Renal cortical epithelial cell (primary cell): ENCODE measurements around the gene ASB2. TPM values are rescaled to one million over a fixed set of nuclear protein-coding genes. Genes with fewer than 3 reads are reported as not detected.
A peak's percentile ranks its signal among the peaks of the same experiment; 100 is the strongest.

Experiments used
- DNase-seq: peaks from one replicate; pipeline ENCODE4 v3.0.0-alpha.2; 2011; ENCODE audit warnings: low read depth
- total RNA-seq: library from RNA; depleted of rRNA; stranded (reverse); fragments of >200 nt; gene quantifications from 2 replicates; pipeline ENCODE4 v1.2.3, GENCODE V29; 2014

Gene ASB2
- total RNA-seq, 1 donor from 2014 or later = 0.05 TPM

DNA sequence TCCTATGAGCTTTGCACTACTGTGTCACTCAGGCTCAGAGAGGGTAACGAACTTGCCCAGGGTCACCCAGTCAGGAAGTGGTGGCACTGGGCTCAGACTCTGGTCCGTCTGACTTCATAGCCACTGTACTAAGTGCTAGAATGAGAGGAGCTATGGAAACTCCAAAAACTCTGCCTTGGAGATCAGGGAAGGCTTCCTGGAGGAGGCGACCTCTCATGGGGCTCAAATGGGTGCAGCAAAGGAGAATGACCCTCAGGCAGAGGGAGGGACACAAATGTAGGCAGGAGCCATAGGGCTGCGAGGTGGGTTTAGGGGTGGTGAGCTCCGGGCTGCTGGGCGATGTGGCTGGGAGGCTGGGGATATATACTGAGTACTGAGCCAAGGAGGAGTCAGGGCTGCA lies 23.9 kb upstream of the ASB2 start:
- DNase-seq = no peak

DNA sequence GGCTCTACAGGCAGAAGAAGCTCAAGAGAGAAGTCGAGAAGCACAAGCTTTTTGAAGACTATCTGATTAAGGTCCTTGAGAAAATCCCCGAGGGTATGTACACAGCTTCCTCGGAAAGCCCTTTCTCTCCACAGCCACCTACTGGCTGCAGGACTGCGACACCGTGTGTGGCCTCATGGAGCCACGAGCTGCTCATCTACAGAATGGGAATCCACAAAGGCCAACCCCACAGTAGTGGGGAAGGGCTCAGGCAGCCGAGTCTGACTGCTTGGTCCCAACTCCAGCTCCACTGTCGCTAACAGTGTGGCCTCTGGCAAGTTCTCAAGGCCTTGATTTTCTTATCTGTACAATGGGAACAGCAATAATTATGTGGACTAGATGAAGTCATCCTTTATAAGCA lies 23.2 kb upstream of the ASB2 start:
- no peak for DNase-seq

DNA sequence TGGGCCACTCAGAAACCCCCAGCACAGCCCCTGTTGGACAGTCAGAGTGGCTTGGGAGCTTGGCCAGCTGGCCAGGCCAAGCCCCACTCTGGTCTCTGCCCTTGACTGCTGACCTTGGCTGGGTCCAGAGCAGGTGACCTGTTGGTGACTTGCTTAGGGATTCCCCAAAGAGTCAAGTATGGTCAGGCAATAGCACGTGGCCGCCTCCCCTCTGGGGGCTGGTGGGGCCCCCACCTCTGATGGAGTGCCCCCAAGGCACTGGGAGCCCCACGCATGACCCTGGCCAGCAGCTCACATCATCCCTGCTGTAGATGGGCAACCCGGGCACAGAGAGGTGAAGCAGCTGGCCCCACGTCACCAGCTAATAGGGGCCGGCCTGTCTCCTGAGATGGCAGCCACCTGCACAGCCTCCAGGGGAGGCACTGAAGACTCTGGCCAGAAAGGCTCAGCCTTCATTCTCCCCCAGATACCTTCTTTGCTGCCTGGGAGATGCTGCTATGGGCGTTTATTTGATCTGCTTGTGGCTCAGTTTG lies 22.6 kb upstream of the ASB2 start:
- no peak for DNase-seq

DNA sequence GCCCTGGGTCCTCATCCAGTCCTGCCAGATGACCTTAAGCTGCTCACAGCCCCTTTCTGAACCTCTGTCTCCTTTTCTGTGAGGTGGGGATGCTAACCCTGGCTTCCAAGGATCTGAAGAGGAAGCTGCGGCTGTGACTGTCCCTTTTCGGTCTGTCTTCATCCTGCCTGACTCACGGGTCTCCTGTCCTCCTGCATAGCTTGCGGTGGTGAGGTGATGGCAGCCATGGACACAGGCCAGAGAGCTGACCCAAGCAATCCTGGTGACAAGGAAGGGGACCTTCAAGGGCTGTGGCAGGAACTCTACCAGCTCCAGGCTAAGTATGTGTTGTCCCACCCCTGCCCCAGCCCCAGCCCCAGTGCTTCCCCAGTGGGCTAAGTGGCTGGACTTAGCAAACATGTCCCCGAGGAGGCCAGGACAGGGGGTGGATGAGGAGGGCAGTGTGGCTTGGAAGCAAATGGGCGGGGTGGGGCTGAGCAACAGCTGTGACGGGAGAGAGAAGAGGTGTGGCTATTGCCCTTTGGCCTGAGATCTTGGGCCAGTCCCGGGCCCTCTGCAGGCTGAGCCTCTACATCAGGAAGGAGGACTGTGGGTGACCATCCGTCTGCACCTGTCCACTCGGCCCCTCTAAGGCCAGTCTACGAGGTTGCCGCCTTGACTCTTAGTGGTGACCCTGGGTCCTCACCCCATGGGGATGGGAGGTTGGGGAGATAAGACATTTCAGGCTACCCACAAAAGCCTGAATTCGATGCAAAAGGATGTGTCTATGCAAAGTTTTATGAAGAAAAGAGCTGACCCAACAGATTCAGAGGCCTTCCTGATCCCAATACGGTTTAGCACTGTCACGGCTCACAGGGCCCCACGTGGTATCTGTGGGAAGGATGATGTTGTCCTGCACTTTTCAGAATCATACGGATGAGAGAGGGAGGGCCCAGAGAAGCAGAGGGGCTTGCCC lies 21.8 kb upstream of the ASB2 start:
- DNase-seq = no peak

DNA sequence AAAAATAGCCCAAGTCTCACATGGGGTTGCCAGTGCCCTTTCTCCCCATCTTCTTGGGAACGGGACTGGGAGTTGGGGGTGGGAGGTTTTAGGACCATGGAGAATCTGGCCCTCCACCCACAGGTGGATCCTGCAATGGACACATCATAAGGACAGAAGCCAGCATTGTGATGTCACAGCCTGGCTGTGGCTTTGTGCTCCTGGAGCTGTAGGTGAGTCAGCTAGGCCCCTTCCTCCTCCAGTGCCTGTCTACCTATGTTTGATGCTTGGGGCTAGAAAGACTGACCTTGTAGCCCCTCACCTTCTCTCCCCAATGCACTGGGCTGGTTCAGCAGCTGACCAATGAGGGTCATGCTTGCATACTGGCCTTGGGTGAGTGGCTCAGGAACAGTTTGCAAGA lies 20.7 kb upstream of the ASB2 start, which contains the start of gene CCDC197:
TSS of gene CCDC197 (plus strand) at position 220 of the 400 bp plus-strand sequence. CDS start 831 bp downstream, outside the sequence.
- DNase-seq = no peak

DNA sequence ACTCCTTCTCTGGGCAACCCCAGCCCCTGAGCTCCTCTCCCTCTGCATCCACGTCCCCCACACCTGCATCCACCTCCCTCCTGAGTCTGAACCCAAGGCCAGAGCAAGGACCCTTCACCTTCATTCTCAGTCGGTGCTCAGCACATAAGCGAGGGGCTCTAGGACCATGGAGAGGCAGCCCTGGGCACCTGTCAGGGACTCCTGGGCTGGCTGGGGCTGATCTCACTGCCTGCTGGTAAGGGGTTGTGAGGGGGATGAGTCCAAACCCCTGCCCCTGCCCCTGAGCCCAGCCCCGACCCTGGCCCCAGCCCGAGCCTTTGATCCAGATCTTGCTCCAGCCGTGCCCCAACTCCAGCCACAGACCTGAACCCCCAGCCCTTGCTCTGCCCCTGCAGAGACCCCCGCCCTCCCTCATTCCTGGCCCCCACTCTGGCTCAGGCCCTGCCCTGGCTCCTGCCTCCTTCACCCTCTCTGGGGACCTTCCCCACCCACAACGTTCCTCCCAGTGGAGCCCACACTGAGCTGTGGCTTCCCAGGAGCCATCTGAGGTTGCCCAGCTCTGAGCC lies 19.8 kb upstream of the ASB2 start:
- no peak for DNase-seq

DNA sequence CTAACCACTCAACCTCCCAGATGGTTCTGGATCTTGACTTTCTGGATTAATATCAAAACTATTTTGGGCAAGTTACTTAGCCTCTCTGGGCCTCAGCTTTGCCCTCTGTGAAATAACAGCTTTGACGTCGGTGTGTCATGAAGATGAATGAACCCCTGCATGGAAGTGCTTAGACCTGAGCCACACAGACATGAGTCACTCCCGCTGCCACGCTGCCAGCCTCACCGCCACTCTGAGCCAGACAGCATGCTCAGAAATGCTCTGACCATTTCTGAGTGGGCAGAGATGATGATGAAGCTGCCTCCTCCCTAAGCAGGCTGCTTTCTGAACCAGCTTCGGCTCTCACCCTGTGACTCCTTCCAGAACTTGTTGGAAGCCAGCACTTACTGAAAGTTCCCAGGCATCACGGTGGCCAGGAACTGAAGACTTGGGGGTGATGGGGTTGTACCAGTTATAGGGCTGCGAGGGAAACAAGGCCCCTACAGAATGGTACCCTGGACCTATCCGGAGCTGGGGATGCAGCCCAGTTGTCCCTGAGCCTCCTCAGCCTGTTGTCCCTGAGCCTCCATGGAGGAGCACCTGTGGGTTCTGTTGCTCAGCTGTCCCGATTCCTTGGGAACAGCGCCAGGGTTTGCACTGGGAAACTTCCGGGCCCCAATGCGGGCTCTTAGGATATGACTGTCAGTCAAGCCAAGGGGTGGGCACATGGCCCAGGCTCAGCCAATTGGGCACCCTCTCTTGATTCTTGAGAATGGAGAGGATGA lies 18.7 kb upstream of the ASB2 start:
- DNase-seq = peak; percentile 88

GRCh38 chr14:93993382-93993781 lies 17.0 kb upstream of the ASB2 start:
- DNase-seq = no peak

- no peak for DNase-seq
Measured at GRCh38 chr14:93991649-93992048, 15.3 kb upstream of the ASB2 start.

GRCh38 chr14:93991212-93991611 lies 14.8 kb upstream of the ASB2 start:
- no peak for DNase-seq

- no peak for DNase-seq
Measured at GRCh38 chr14:93989939-93990338, 13.6 kb upstream of the ASB2 start.

GRCh38 chr14:93987815-93988476 lies 11.6 kb upstream of the ASB2 start:
- DNase-seq = no peak

GRCh38 chr14:93987376-93987775 lies 11.0 kb upstream of the ASB2 start:
- DNase-seq = no peak

DNA sequence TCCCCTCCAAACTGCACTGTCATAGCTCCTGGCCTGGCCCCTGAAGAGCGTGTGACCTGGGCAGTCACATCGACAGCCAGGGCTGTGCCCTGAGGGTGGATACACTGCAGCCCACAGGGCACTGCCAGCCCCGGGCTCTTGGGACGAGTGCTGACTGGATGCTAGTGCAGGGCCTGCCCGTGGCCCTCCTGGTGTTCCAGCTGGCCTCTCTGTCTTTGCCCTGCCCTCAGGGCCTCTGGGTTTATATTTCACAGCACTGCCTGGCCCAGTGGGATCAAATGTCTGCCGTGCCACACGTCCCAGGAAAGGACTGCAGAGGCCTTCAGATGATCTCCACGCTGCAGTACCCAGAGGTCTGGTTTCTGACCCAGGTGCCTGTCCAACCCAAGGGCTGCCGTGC lies 10.6 kb upstream of the ASB2 start:
- no peak for DNase-seq

- DNase-seq = peak; percentile 71
Measured at GRCh38 chr14:93984987-93985410, 8.6 kb upstream of the ASB2 start.

DNA sequence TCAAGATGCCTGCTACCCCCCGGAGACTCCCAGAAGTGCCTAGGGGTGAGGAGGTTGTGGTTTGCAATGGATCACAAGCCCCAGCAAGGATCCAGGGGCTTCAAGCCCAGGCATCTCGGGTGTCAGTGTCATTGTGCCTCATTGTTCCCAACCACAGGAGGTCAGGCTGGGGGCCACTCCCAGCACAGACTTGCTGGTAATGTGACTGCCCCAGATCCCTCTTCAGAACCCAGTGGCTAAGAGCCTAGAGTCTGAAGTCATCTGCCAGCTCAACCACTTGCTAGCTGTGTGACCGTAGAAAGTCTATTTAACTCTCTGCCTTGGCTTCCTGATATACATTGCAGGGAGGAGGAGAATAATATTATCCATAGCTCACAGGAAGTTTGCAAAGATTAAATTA lies 7.7 kb upstream of the ASB2 start:
- no peak for DNase-seq

- DNase-seq = no peak
Measured at GRCh38 chr14:93982230-93983007, 6.0 kb upstream of the ASB2 start.

DNA sequence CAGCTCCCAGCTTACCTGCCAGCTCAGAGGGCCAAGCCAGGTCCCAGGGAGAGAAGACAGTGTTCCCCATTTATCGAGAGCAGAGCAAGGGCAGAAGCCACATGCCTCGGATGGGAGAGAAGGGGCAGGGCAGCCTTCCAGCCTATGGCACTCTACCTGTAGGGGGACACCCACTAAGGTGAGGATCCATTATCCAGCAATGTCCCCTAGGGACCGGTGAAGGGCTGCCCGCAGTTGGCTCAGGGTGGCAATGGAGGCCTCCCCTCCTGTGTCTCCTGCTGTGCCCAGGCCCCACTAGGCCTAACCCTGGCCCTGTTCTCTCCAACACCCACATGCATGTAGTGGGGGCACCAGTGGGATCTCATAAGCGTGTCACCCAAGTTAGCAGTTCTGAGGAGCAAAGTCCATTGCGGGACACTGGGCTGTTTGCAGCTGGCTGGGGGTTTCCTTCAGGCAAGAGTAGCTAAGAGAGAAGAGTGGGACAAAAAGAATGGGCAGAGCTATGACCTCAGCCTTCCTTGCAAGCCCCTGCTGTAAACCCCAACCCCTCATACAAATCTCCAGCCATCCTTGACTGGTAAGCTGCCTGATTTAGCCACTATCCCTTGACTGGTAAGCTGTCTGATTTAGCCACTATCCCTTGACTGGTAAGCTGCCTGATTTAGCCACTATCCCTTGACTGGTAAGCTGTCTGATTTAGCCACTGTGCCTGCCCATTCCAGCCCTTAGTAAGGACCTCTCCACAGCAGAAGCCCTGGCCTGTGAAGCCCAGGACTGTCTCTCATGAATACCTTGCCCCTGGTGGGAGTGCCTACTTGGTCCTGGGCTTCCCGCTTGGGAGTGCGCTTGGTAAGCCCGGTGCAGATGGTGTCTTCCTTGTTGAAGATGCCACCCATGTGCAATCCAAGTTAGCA lies 5.2 kb upstream of the ASB2 start:
- DNase-seq = no peak

DNA sequence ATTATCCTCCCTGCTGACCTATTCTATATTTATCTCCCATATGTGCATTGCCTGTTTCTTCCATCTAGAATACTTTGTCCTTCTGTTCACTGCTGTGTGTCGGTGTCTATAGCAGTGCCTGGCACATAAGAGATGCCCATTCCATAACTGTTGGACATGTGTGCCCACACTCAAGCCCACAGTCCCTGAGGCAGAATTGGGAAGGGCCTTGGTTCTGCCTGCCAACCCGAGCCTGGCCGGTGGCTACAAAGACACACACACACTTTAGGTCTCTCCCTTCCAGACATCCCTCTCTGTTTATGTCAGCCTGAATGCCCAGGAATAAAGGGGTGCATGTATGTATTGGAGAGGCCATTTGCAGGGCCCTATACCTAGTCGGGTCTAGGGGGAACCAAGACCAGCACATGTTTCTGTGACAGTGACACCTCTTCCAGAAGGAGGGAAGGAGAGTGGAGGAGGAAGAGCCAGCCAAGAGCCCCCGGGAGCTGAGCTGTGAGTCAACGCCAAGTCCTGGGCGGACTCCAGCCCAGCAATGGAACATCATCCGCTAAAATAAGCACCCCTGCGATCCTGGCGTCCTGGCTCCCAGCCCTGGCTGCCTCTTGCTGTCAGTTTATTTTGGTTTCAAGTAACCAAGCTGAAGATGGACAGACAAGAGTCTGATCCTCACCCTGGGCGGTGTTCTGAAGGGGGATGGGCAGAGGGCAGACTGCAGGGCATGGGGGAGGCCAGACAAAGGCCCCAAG lies 4.3 kb upstream of the ASB2 start:
- no peak for DNase-seq
